NCI-H146 treated with DMSO at 0.1 percent for 48 hours (cell line): ENCODE data around the gene MYO9A.
"Not testable (repeated sequence)": the region's sequence is repeated elsewhere in the genome, so short reads cannot be mapped to it uniquely, and the experiment has no call there.

Source experiments
- DNase-seq: peaks from one replicate; lab custom pipeline; 2025; ENCODE audit not compliant: unreplicated experiment; lab: John Stamatoyannopoulos, UW

Gene MYO9A

DNA sequence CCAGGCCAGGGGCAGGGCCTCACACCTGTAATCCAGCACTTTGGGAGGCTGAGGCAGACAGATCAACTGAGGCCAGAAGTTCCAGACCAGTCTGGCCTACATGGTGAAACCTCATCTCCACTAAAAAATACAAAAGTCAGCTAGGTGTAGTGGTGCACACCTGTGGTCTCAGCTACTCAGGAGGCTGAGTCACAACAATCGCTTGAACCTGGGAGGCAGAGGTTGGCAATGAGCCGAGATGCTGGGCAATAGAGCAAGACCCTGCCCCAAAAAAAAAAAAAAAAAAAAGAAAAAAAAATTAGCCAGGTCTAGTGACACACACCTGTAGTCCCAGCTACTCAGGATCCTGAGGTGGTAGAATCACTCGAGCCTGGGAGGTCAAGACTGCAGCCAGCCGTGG lies 18.8 kb downstream of the MYO9A start:
- DNase-seq: no peak

GRCh38 chr15:72098040-72098439 lies 19.9 kb downstream of the MYO9A start:
- no peak for DNase-seq

GRCh38 chr15:72096796-72097195 lies 21.2 kb downstream of the MYO9A start:
- no peak for DNase-seq

GRCh38 chr15:72092691-72093090 lies 25.3 kb downstream of the MYO9A start:
- no peak for DNase-seq

GRCh38 chr15:72092006-72092405 lies 25.9 kb downstream of the MYO9A start:
- DNase-seq: no peak

- no peak for DNase-seq
Observed at GRCh38 chr15:72086920-72087648, 30.9 kb downstream of the MYO9A start.

GRCh38 chr15:72086010-72086697 lies 31.8 kb downstream of the MYO9A start:
- no peak for DNase-seq

DNA sequence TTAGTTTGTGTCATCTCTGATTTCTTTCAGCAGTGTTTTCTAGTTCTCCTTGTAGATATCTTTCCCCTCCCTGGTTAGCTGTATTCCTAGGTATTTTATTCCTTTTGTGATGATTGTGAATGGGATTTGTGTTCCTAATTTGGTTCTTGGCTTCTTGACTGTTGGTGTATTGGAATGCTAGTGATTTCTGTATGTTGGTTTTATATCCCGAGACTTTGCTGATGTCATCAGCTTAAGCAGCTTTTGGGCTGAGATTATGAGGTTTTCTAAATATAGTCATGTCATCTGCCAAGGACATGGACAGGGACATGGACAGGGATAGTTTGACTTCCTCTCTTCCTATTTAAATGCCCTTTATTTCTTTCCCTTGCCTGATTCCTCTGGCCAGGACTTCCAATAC lies 35.8 kb downstream of the MYO9A start:
- DNase-seq: no peak

- no peak for DNase-seq
Observed at GRCh38 chr15:72078887-72079286, 39.1 kb downstream of the MYO9A start.

DNA sequence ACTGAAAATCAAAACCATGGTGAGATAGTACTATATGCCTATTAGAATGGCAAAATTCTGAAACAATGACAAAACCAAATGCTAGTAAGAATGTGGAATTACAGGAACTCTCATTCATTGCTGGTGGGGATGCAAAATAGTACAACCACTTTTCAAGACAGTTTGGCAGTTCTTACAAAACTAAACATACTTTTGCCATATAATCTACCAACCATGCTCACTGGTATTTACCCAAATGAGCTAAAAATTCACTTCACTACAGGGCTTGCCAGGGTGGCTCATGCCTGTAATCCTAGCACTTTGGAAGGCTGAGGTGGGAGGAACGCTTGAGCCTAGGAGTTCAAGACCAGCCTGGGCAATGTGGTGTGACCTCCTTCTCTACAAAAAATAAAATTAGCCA lies 40.0 kb downstream of the MYO9A start:
- DNase-seq: no peak

DNA sequence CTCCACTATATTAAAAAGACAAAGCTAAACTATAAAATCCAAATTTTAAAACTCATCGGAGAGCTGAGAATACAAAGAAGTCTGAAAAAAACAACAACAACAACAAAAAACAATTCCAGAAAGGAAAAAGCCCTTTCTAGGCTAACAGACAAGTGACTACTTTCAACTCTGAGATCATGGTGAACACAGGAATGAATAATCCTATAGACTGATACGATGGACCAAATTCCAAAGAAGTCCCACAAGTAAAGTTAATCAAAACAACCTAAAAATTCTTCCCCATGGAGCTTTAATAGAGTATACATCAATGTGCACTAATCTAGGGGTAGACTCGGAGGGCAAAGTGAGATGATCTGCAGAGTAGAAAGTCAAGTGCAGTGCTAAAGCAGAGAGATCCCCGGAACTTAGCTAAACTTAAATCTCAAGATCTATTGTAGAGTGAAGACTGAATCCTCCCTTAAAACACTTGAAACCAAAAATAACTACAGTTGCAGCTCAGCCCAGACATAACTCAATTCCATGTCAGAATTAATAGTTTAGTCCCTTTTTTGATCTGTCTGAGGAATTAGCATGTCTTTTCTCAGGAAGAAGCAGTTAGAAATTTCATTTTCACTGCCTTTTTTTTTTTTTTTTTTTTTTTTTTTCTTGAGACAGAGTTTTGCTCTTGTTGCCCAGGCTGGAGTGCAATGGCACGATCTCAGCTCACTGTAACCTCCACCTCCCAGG lies 43.5 kb downstream of the MYO9A start:
- no peak for DNase-seq

DNA sequence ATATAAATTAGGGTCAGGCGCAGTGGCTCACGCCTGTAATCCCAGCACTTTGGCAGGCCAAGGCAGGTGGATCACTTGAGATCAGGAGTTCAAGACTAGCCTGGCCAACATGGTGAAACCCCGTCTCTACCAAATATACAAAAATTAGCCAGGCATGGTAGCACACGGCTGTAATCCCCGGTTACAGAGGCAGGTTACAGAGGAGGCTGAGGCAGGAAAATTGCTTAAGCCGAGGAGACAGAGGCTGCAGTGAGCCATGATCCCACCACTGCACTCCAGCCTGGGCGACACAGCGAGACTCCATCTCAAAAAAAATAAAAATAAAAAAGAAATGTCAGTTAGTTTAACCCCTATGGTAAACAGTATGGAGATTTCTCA lies 46.5 kb downstream of the MYO9A start:
- not testable (repeated sequence) for DNase-seq

- DNase-seq: no peak
Observed at GRCh38 chr15:72070817-72071447, 47.0 kb downstream of the MYO9A start.

DNA sequence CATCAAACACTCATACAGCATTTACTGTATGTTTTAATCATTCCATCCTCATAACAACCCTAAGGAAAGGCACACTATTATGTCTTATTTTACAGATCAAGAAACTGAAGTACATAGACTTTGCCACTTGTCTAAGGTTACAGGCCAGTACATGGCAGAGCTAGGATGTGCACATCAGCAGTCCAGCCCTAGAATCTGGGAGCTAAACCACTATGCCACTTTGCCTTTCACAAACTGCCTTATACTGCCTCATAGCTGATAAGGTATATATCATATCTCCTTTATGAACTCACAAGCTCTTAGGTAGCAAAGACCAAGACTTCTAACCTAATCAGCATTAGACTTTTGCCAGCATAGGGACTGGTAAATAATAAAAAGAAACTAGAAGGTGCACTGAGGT lies 49.1 kb downstream of the MYO9A start:
- no peak for DNase-seq

GRCh38 chr15:72065801-72066200 lies 52.1 kb downstream of the MYO9A start:
- DNase-seq: no peak

DNA sequence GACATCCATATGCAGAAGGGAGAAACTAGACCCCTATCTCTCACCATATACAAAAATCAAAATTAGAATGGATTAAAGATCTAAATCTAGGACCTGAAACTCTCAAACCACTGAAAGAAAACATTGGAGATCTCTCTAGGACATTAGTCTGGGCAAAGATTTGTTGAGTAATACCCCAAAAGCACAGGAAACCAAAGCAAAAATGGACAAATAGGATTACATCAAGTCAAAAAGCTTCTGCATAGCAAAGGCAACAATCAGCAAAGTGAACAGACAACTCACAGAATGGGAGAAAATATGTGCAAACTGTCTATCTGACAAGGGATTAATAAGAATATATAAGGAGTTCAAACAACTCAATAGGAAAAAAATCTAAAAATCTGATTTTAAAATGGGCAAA lies 54.8 kb downstream of the MYO9A start:
- DNase-seq: no peak

GRCh38 chr15:72062319-72062718 lies 55.6 kb downstream of the MYO9A start:
- DNase-seq: no peak

DNA sequence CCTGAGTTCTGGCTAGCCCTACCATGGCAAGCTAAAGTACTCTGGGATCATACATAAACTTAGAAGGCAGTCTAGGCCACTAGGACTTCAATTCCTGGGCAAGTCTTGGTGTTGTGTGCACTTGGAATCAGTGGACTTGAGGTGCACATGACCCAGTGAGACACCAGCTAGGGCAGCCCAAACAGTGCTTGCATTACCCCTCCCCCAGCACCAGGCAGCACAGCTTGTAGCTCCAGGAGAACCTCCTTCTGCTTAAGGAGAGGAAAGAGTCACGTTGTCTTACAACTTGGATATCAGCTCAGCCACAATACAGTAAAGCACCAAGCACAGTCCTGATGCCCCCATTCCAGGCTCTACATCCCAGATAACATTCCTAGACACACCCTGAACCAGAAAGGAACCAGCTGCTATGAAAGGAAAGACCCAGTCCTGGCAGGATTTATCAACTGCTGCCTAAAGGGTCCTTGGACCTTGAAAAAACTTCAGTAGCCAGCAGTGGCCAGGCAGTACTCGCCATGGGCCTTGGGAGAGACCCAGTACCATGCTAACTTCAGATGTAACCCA lies 57.2 kb downstream of the MYO9A start:
- no peak for DNase-seq

- no peak for DNase-seq
Observed at GRCh38 chr15:72058585-72058984, 59.4 kb downstream of the MYO9A start.

DNA sequence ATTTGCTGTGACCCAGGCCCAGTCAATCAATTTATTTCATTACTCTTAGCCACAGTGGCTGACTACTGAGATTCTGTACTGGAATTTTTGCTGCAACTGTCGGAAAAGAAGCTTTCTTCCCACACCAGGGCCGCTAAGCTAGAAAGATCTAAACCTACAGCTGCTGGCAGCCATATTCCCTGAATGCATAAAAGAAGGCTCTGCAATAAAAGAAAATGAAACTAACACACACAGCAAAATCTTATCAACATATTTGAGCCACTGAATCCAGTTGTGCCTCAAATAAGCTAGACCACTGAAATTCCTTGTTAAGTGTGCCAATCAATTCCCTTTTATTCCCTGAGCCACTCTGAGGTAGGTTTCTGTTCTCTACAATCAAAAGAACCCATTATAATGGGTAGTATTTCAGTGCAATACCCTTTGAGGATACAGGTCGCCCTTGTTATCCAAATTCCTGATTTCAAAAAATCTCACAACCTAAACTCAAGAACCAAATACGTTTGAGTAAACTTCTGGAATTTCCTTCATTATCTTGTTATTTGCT lies 60.3 kb downstream of the MYO9A start:
- no peak for DNase-seq

GRCh38 chr15:72056217-72056616 lies 61.7 kb downstream of the MYO9A start:
- DNase-seq: not testable (repeated sequence)
